ENCODE measurements around the gene CPA5. TPM values are rescaled to one million over a fixed set of nuclear protein-coding genes. Genes with fewer than 3 reads are reported as not detected.
A peak's percentile ranks its signal among the peaks of the same experiment; 100 is the strongest.

Gene CPA5
- total RNA-seq, 1 experiment from 2014 or later, result 3.3 TPM

- no peak for DNase-seq
- Histone ChIP-seq H3K4me1 (peaks cover 41% of the 10 kb centered on the region), H3K4me3 (no peak overlapping the region), H3K9me3 (replicated peaks) (peaks cover 4% of the 10 kb centered on the region; the same call in 1 of the 2 replicates), H3K36me3 (no peaks in the 10 kb centered on the region), H3K27me3 (no peaks in the 10 kb centered on the region), H3K27ac (peak overlapping the region; percentile 90)
These were observed 40.4 kb downstream of the CPA5 start for GRCh38 chr7:130384841-130385599.

GRCh38 chr7:130385600-130386066, 41.0 kb downstream of the CPA5 start:
- Histone ChIP-seq H3K4me3 (no peak overlapping the region), H3K36me3 (no peaks in the 10 kb centered on the region), H3K4me1 (peaks cover 35% of the 10 kb centered on the region), H3K27ac (peak overlapping the region; percentile 90), H3K27me3 (no peaks in the 10 kb centered on the region), H3K9me3 (replicated peaks) (peaks cover 4% of the 10 kb centered on the region; the same call in 1 of the 2 replicates)
- DNase-seq, result peak in 1 of 2 experiments; percentile 59

GRCh38 chr7:130386876-130387275, 42.3 kb downstream of the CPA5 start:
- peak overlapping the region; percentile 90 for H3K27ac ChIP-seq
- no peak overlapping the region for H3K4me3 ChIP-seq
- no peaks in the 10 kb centered on the region for H3K36me3 ChIP-seq
- peaks cover 4% of the 10 kb centered on the region; the same call in 1 of the 2 replicates for H3K9me3 ChIP-seq (replicated peaks)
- no peaks in the 10 kb centered on the region for H3K27me3 ChIP-seq
- DNase-seq, result no peak
- H3K4me1 ChIP-seq, result peaks cover 32% of the 10 kb centered on the region

GRCh38 chr7:130387306-130387627, 42.7 kb downstream of the CPA5 start:
- H3K27me3 ChIP-seq, result no peaks in the 10 kb centered on the region
- H3K36me3 ChIP-seq, result no peaks in the 10 kb centered on the region
- H3K27ac ChIP-seq, result peak overlapping the region; percentile 90
- peaks cover 4% of the 10 kb centered on the region; the same call in 1 of the 2 replicates for H3K9me3 ChIP-seq (replicated peaks)
- DNase-seq, result no peak
- H3K4me1 ChIP-seq, result peaks cover 36% of the 10 kb centered on the region
- H3K4me3 ChIP-seq, result no peak overlapping the region

GRCh38 chr7:130387628-130388403, 43.2 kb downstream of the CPA5 start:
- peak; percentile 97 to 98 for DNase-seq
- Histone ChIP-seq H3K36me3 (no peaks in the 10 kb centered on the region), H3K27ac (peak overlapping the region; percentile 90)

GRCh38 chr7:130388671-130389070, 44.1 kb downstream of the CPA5 start:
- peak overlapping the region; percentile 90 for H3K27ac ChIP-seq
- peaks cover 50% of the 10 kb centered on the region for H3K4me1 ChIP-seq
- DNase-seq, result peak in 1 of 2 experiments; percentile 41
- no peaks in the 10 kb centered on the region for H3K27me3 ChIP-seq
- H3K36me3 ChIP-seq, result no peaks in the 10 kb centered on the region
- peaks cover 4% of the 10 kb centered on the region; the same call in 1 of the 2 replicates for H3K9me3 ChIP-seq (replicated peaks)
- H3K4me3 ChIP-seq, result no peak overlapping the region

More at GRCh38 chr7:130387628-130388403, 43.2 kb downstream of the CPA5 start:
- Histone ChIP-seq H3K4me1 (peaks cover 41% of the 10 kb centered on the region), H3K9me3 (replicated peaks) (peaks cover 4% of the 10 kb centered on the region; the same call in 1 of the 2 replicates), H3K4me3 (no peak overlapping the region), H3K27me3 (no peaks in the 10 kb centered on the region)

- Histone ChIP-seq H3K9me3 (replicated peaks) (peaks cover 4% of the 10 kb centered on the region; the same call in 1 of the 2 replicates), H3K4me3 (no peak overlapping the region), H3K36me3 (no peaks in the 10 kb centered on the region), H3K27ac (no peak overlapping the region), H3K4me1 (peaks cover 55% of the 10 kb centered on the region), H3K27me3 (no peaks in the 10 kb centered on the region)
- DNase-seq, result no peak
These were observed 45.9 kb downstream of the CPA5 start for GRCh38 chr7:130390486-130390885.

GRCh38 chr7:130393101-130393561, 48.5 kb downstream of the CPA5 start:
- Histone ChIP-seq H3K27ac (no peak overlapping the region; the same call in 1 of the 2 replicates), H3K36me3 (peaks cover 4% of the 10 kb centered on the region; the same call in 1 of the 2 replicates), H3K4me3 (no peak overlapping the region), H3K9me3 (replicated peaks) (peaks cover 4% of the 10 kb centered on the region; the same call in 1 of the 2 replicates), H3K27me3 (no peaks in the 10 kb centered on the region), H3K4me1 (peaks cover 31% of the 10 kb centered on the region)
- no peak for DNase-seq

- DNase-seq, result peak in 1 of 2 experiments; percentile 42
- Histone ChIP-seq H3K27me3 (no peaks in the 10 kb centered on the region), H3K36me3 (peaks cover 4% of the 10 kb centered on the region; the same call in 1 of the 2 replicates), H3K27ac (no peak overlapping the region), H3K4me1 (peaks cover 24% of the 10 kb centered on the region), H3K9me3 (replicated peaks) (peaks cover under 1% of the 10 kb centered on the region; the same call in 1 of the 2 replicates), H3K4me3 (no peak overlapping the region)
These were observed 49.3 kb downstream of the CPA5 start for GRCh38 chr7:130393841-130394411.

- Histone ChIP-seq H3K27ac (no peak overlapping the region), H3K4me1 (peaks cover 23% of the 10 kb centered on the region), H3K27me3 (no peaks in the 10 kb centered on the region), H3K36me3 (peaks cover 8% of the 10 kb centered on the region; the same call in 1 of the 2 replicates), H3K4me3 (no peak overlapping the region), H3K9me3 (replicated peaks) (no peaks in the 10 kb centered on the region)
- no peak for DNase-seq
These were observed 50.0 kb downstream of the CPA5 start for GRCh38 chr7:130394421-130395195.

GRCh38 chr7:130395421-130395820, 50.8 kb downstream of the CPA5 start:
- DNase-seq, result no peak
- H3K27ac ChIP-seq, result no peak overlapping the region
- no peaks in the 10 kb centered on the region for H3K27me3 ChIP-seq
- no peak overlapping the region for H3K4me3 ChIP-seq
- H3K36me3 ChIP-seq, result peaks cover 8% of the 10 kb centered on the region; the same call in 1 of the 2 replicates
- peaks cover 23% of the 10 kb centered on the region for H3K4me1 ChIP-seq
- H3K9me3 ChIP-seq (replicated peaks), result no peaks in the 10 kb centered on the region

GRCh38 chr7:130396109-130396508, 51.5 kb downstream of the CPA5 start:
- Histone ChIP-seq H3K4me3 (no peak overlapping the region), H3K9me3 (replicated peaks) (no peaks in the 10 kb centered on the region), H3K27me3 (no peaks in the 10 kb centered on the region), H3K27ac (no peak overlapping the region), H3K36me3 (peaks cover 11% of the 10 kb centered on the region), H3K4me1 (peaks cover 23% of the 10 kb centered on the region)
- DNase-seq, result no peak

GRCh38 chr7:130397051-130397757, 52.6 kb downstream of the CPA5 start:
- Histone ChIP-seq H3K9me3 (replicated peaks) (no peaks in the 10 kb centered on the region), H3K36me3 (peaks cover 17% of the 10 kb centered on the region), H3K4me1 (peaks cover 20% of the 10 kb centered on the region), H3K4me3 (no peak overlapping the region), H3K27me3 (no peaks in the 10 kb centered on the region), H3K27ac (no peak overlapping the region)
- no peak for DNase-seq

All from SJCRH30 (cell line).